Muscle of arm (tissue), 12 donors: ENCODE results near the gene TRIP6. TPM values are rescaled to one million over a fixed set of nuclear protein-coding genes. Genes with fewer than 3 reads are reported as not detected.
"Not testable (repeated sequence)": the region's sequence is repeated elsewhere in the genome, so short reads cannot be mapped to it uniquely, and the experiment has no call there.

Source experiments
- DNase-seq: peaks from one replicate; pipeline ENCODE4 v3.0.0-alpha.2; 2013
- polyA plus RNA-seq, 12 donors: library from polyadenylated mRNA; unstranded; fragments of 120-200 nt; gene quantifications; one replicate each; pipeline ENCODE4 v1.2.1, GENCODE V29; 2013; ENCODE audit not compliant: insufficient read length in 12 of 12

TRIP6 gene
- polyA plus RNA-seq, 12 donors: 26.9 to 72.6 (median 38.8) TPM; not detected in 1

GRCh38 chr7:100835903-100836811 is 31.0 kb upstream of the TRIP6 start:
- no peak for DNase-seq

- no peak for DNase-seq
Observed at GRCh38 chr7:100836812-100837098, 30.4 kb upstream of the TRIP6 start.

GRCh38 chr7:100837099-100837836 is 29.9 kb upstream of the TRIP6 start:
- DNase-seq: peak; percentile 95

- no peak for DNase-seq
Observed at GRCh38 chr7:100839361-100839760, 27.8 kb upstream of the TRIP6 start.

GRCh38 chr7:100840470-100841100 is 26.6 kb upstream of the TRIP6 start:
- DNase-seq: no peak

- DNase-seq: no peak
Observed at GRCh38 chr7:100847360-100847759, 19.8 kb upstream of the TRIP6 start.

GRCh38 chr7:100852048-100852872 is 14.9 kb upstream of the TRIP6 start, which contains the start of gene SLC12A9:
Gene SLC12A9 (plus strand): TSS chr7:100852713. CDS start chr7:100854198, 1,485 bp downstream.
- peak; percentile 92 for DNase-seq

GRCh38 chr7:100854146-100854895 is 12.9 kb upstream of the TRIP6 start:
- DNase-seq: no peak

- DNase-seq: not testable (repeated sequence)
Observed at GRCh38 chr7:100854899-100855298, 12.3 kb upstream of the TRIP6 start.

- no peak for DNase-seq
Observed at GRCh38 chr7:100855515-100855914, 11.7 kb upstream of the TRIP6 start.

- DNase-seq: no peak
Observed at GRCh38 chr7:100856871-100857282, 10.3 kb upstream of the TRIP6 start.

GRCh38 chr7:100859856-100860255 is 7.3 kb upstream of the TRIP6 start:
- DNase-seq: no peak

- no peak for DNase-seq
Observed at GRCh38 chr7:100860702-100861615, 6.2 kb upstream of the TRIP6 start.

GRCh38 chr7:100861616-100861985 is 5.6 kb upstream of the TRIP6 start:
- no peak for DNase-seq

- no peak for DNase-seq
Observed at GRCh38 chr7:100863406-100863950, 3.7 kb upstream of the TRIP6 start.

- DNase-seq: no peak
Observed at GRCh38 chr7:100864263-100864845, 2.8 kb upstream of the TRIP6 start.

GRCh38 chr7:100865372-100865911 is 1.7 kb upstream of the TRIP6 start:
- no peak for DNase-seq

- peak; percentile 64 for DNase-seq
Observed at GRCh38 chr7:100865938-100866728, 1.1 kb upstream of the TRIP6 start.
